Right hindlimb (tissue), 1 donor: ENCODE data around the gene HIPK2.
A peak's percentile ranks its signal among the peaks of the same experiment; 100 is the strongest.

ENCODE experiments used
- DNase-seq: peaks from one replicate; pipeline ENCODE4 v3.0.0-alpha.2; 2018

HIPK2 gene

GRCh38 chr7:139733751-139734150 is 44.0 kb downstream of the HIPK2 start:
- no peak for DNase-seq

- DNase-seq, result no peak
These were observed 45.2 kb downstream of the HIPK2 start for GRCh38 chr7:139732471-139733167.

GRCh38 chr7:139731802-139732470 is 45.9 kb downstream of the HIPK2 start:
- peak; percentile 34 for DNase-seq

- DNase-seq, result no peak
These were observed 46.8 kb downstream of the HIPK2 start for GRCh38 chr7:139730746-139731612.

GRCh38 chr7:139728203-139728602 is 49.6 kb downstream of the HIPK2 start:
- DNase-seq, result no peak

- DNase-seq, result no peak
These were observed 50.6 kb downstream of the HIPK2 start for GRCh38 chr7:139727151-139727705.

- DNase-seq, result no peak
These were observed 51.3 kb downstream of the HIPK2 start for GRCh38 chr7:139726485-139726869.

- DNase-seq, result no peak
These were observed 51.8 kb downstream of the HIPK2 start for GRCh38 chr7:139725858-139726484.

- no peak for DNase-seq
These were observed 52.7 kb downstream of the HIPK2 start for GRCh38 chr7:139725077-139725476.

GRCh38 chr7:139722604-139723003 is 55.2 kb downstream of the HIPK2 start:
- no peak for DNase-seq

GRCh38 chr7:139721821-139722220 is 56.0 kb downstream of the HIPK2 start:
- no peak for DNase-seq

- DNase-seq, result no peak
These were observed 56.4 kb downstream of the HIPK2 start for GRCh38 chr7:139721417-139721816.

GRCh38 chr7:139720705-139721231 is 57.0 kb downstream of the HIPK2 start:
- DNase-seq, result no peak

GRCh38 chr7:139720186-139720585 is 57.6 kb downstream of the HIPK2 start:
- DNase-seq, result no peak

GRCh38 chr7:139718859-139719258 is 58.9 kb downstream of the HIPK2 start:
- DNase-seq, result no peak

GRCh38 chr7:139718141-139718540 is 59.7 kb downstream of the HIPK2 start:
- DNase-seq, result no peak

- no peak for DNase-seq
These were observed 61.4 kb downstream of the HIPK2 start for GRCh38 chr7:139716156-139716942.

- DNase-seq, result no peak
These were observed 62.5 kb downstream of the HIPK2 start for GRCh38 chr7:139715194-139715815.

GRCh38 chr7:139714163-139714901 is 63.5 kb downstream of the HIPK2 start:
- DNase-seq, result no peak

GRCh38 chr7:139713526-139714162 is 64.2 kb downstream of the HIPK2 start:
- no peak for DNase-seq
